VCaP (cell line): Measurements from ENCODE around the gene RNF20.

Experiments used
- H3K27ac ChIP-seq: fragments of 450-650 bp; 2 replicates; pipeline ENCODE4 v1.5.1; 2017
- CTCF ChIP-seq: fragments of 450-650 bp; conservative IDR thresholded peaks from 2 replicates; pipeline ENCODE4 v1.5.1; 2017; ENCODE audit warnings: mild to moderate bottlenecking, moderate library complexity

RNF20 gene

GRCh38 chr9:101533334-101534204 is at the start of gene RNF20:
TSS of gene RNF20 (plus strand) at chr9:101533853. CDS start at chr9:101535424, 1,571 bp downstream.
- peak within 1 kb of the TSS; percentile 83 for H3K27ac ChIP-seq
- no peak for TF ChIP-seq CTCF

GRCh38 chr9:101484046-101484445 is 49.6 kb upstream of the RNF20 start:
- no peak overlapping the region for H3K27ac ChIP-seq
- no peak for TF ChIP-seq CTCF

GRCh38 chr9:101485924-101486692 is 47.5 kb upstream of the RNF20 start:
- H3K27ac ChIP-seq = no peak overlapping the region
- no peak for TF ChIP-seq CTCF

- no peak for TF ChIP-seq CTCF
- H3K27ac ChIP-seq = no peak overlapping the region
Observed at GRCh38 chr9:101486693-101487442, 46.8 kb upstream of the RNF20 start.

- H3K27ac ChIP-seq = no peak overlapping the region
- no peak for TF ChIP-seq CTCF
Observed at GRCh38 chr9:101487443-101487840, 46.2 kb upstream of the RNF20 start.

- H3K27ac ChIP-seq = no peak overlapping the region
- TF ChIP-seq CTCF = no peak
Observed at GRCh38 chr9:101495810-101496209, 37.8 kb upstream of the RNF20 start.

- H3K27ac ChIP-seq = peak overlapping the region; percentile 15; the same call in 1 of the 2 replicates
- no peak for TF ChIP-seq CTCF
Observed at GRCh38 chr9:101498323-101498722, 35.3 kb upstream of the RNF20 start.
